GM10266 (cell line): ENCODE measurements around the gene CEP20.

Experiments
- DNase-seq: peaks from one replicate; pipeline ENCODE4 v3.0.0; 2012; ENCODE audit errors: extremely low spot score
- CTCF ChIP-seq: IDR thresholded peaks from 2 replicates; pipeline ENCODE4 v1.5.1; 2012; ENCODE audit warnings: mild to moderate bottlenecking, low read depth; ENCODE audit not compliant: control insufficient read depth, insufficient read depth; ENCODE audit errors: missing control alignments

Gene CEP20

DNA sequence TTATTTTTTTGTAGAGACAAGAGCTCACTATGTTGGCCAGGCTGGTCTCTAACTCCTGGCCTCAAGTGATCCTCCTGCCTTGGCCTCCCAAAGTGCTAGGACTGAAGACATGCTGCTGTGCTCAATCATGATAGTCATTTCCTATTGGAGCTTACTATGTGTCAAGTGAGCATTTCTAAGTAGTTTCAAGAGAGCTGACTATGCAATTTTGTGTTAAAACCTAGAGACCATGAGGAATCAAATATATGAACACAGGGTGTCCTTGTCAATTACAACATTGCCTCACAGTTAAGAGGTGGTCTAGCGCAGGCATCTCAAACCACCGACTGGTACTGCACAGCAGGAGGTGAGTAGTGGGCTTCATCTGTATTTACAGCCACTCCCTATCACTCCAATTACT is 69.4 kb downstream of the CEP20 start:
- no peak for TF ChIP-seq CTCF
- DNase-seq, result no peak

DNA sequence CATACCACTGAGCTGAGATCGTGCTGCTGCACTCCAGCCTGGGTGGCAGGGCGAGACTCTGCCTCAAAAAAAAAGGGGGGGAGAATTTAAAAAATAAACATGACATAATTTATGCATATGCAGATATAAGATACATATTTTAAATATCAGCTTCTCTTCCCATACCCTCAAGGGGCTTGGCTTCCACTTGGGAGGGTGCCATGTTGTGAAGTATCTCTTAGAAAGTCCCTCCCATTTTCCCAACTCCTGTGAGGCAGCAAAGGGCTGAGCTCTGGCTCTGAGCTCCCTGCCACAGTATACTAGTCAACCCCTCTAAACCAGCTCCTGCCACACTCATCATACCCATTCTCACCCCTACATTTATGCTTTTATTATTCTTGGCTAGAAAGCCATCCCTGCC is 71.0 kb downstream of the CEP20 start:
- no peak for TF ChIP-seq CTCF
- no peak for DNase-seq

DNA sequence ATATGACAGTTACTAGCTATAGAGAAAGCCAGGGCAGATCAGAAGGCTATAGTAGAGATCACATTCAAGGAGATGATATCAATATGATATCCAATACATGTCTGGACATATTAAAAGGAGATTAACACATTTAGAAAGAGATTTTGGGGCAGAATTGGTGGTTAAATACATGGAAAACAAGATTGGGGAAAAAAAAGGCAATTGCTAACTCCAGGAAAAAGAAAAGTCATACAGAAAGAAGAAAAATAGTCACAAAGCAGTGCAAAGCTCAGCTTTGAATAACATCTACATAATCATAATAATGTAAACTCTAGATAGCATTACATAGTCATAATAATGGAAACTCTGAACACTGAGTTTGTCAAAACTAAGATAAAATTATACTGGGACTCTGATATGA is 72.2 kb downstream of the CEP20 start:
- no peak for DNase-seq
- TF ChIP-seq CTCF, result no peak
